ENCODE measurements around the gene HSD3B2.

Gene HSD3B2

DNA sequence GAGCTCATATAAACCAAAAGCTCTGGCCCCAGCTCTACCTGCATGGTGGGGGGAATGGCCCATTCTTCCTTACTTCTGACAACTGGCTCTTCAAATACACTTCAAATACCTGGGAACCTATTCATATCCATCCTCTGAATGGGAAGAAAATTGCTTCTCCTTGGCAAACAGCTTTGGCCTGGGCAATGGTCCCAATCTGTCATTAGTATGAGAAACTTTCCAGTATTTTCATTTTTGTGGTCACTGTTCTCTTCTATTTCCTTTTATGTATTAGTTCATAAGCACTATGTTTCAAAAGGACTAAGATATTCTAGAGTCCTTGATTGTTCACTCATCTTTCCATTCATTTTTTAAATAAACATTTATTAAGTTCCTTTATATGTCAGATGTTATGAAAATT lies 5.2 kb upstream of the HSD3B2 start:
- no peak overlapping the region for H3K4me3 ChIP-seq (ENCODE audit: low read length)
- H3K9me3 ChIP-seq (ENCODE audit: control insufficient read depth, low read length) = no peaks in the 10 kb centered on the region
- no peaks in the 10 kb centered on the region for H3K4me1 ChIP-seq (ENCODE audit: control insufficient read depth, insufficient read depth, low read length)
- H3K9ac ChIP-seq (ENCODE audit: low read length) = no peak overlapping the region
- no peaks in the 10 kb centered on the region for H3K27me3 ChIP-seq (ENCODE audit: control insufficient read depth, insufficient read depth, low read length)
- H3K36me3 ChIP-seq (ENCODE audit: control insufficient read depth, insufficient read depth, low read length) = no peaks in the 10 kb centered on the region

DNA sequence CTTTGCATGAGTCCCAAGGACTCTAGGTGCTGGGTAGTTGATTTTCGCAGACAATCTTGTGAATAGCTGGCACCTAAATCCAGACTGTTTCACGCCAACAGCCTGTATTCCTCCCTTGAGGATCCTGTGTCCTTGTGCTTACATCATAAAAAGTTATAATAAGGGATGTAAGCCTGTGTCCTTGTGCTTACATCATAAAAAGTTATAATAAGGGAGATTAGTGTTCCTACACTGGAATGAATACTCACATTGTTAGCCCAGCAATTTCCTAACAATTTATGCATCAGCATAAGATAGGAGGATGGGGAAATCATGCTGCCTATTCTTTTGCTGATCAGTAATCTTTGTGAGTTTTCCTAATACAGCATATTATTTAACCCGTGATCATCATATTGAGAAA lies 4.0 kb upstream of the HSD3B2 start:
- H3K36me3 ChIP-seq (ENCODE audit: control insufficient read depth, insufficient read depth, low read length) = no peaks in the 10 kb centered on the region
- no peaks in the 10 kb centered on the region for H3K27me3 ChIP-seq (ENCODE audit: control insufficient read depth, insufficient read depth, low read length)

DNA sequence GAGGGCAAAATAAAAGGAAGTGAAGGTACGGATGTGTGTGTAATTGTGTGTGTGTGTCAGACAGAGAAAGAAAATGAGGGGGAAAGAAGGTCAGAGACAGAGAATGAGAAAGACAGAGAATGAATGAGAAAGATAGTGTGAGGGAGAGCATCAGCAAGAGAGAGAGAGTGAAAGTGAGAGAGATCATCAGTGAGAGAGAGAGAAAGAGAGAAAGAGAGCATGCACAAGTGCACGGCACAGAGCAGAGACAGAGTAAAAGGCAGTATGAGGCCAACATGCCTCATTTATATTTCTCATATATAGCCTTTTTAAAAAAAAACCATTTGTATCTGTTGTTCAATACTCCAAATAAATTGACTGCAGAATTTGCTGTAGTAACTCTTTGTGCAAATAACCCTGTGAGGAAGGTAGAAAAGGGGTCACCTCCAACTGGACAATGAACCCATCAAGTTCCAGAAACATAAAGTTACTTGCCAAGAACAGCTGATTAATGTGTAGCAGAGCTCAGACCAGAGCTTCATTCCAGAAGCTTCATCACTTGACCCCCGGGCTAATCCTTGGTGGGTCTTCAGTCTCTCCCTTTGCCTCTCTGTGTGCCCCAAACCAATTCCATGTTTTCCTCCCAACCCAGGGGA lies 1.2 kb downstream of the HSD3B2 start:
- Histone ChIP-seq H3K4me3 (ENCODE audit: low read length) (no peak overlapping the region), H3K36me3 (ENCODE audit: control insufficient read depth, insufficient read depth, low read length) (no peaks in the 10 kb centered on the region), H3K27me3 (ENCODE audit: control insufficient read depth, insufficient read depth, low read length) (no peaks in the 10 kb centered on the region), H3K9ac (ENCODE audit: low read length) (no peak overlapping the region), H3K4me1 (ENCODE audit: control insufficient read depth, insufficient read depth, low read length) (no peaks in the 10 kb centered on the region), H3K9me3 (ENCODE audit: control insufficient read depth, low read length) (no peaks in the 10 kb centered on the region)

More for the DNA sequence above, 4.0 kb upstream of the HSD3B2 start:
- Histone ChIP-seq H3K9ac (ENCODE audit: low read length) (no peak overlapping the region), H3K4me1 (ENCODE audit: control insufficient read depth, insufficient read depth, low read length) (no peaks in the 10 kb centered on the region), H3K9me3 (ENCODE audit: control insufficient read depth, low read length) (no peaks in the 10 kb centered on the region), H3K4me3 (ENCODE audit: low read length) (no peak overlapping the region)

DNA sequence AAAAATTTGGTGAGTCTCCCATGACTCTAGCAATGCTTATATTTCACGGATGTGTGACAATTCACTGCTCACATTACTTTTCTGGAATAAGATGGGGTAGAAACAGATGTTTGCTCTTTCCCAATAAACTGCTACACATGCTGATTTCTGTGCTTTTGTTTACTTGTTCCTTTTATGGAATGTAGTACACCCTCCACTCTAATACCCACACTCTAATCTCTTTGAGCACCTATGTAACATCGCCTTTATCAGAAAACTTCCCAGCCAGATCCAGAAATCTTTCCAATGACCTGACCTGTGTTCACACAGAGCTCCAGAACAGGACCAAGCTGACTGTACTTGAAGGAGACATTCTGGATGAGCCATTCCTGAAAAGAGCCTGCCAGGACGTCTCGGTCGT lies 4.2 kb downstream of the HSD3B2 start:
- Histone ChIP-seq H3K4me3 (ENCODE audit: low read length) (no peak overlapping the region), H3K36me3 (ENCODE audit: control insufficient read depth, insufficient read depth, low read length) (no peaks in the 10 kb centered on the region), H3K9me3 (ENCODE audit: control insufficient read depth, low read length) (no peaks in the 10 kb centered on the region), H3K27me3 (ENCODE audit: control insufficient read depth, insufficient read depth, low read length) (no peaks in the 10 kb centered on the region), H3K9ac (ENCODE audit: low read length) (no peak overlapping the region), H3K4me1 (ENCODE audit: control insufficient read depth, insufficient read depth, low read length) (no peaks in the 10 kb centered on the region)

DNA sequence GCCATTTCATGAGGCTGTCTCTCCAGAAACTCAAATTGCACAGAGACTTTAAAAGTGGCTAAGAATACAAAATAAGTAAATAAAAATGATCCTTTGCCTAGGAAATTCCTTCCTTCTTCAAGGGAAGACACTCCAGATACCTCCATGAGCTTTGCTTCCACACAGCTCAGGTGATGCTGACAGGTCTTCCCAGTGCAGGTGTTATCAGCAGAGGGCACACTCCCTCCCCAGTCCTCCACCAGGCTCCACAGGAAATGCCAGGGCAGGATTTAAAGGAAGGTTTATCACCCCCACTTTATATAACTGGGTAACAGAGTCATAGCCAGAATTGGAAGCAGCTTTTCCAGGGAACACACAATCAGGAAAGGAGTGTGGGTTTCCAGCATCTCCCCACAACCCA lies 5.7 kb downstream of the HSD3B2 start:
- no peak overlapping the region for H3K4me3 ChIP-seq (ENCODE audit: low read length)
- no peaks in the 10 kb centered on the region for H3K4me1 ChIP-seq (ENCODE audit: control insufficient read depth, insufficient read depth, low read length)
- no peaks in the 10 kb centered on the region for H3K27me3 ChIP-seq (ENCODE audit: control insufficient read depth, insufficient read depth, low read length)
- H3K9me3 ChIP-seq (ENCODE audit: control insufficient read depth, low read length) = no peaks in the 10 kb centered on the region
- H3K36me3 ChIP-seq (ENCODE audit: control insufficient read depth, insufficient read depth, low read length) = no peaks in the 10 kb centered on the region
- no peak overlapping the region for H3K9ac ChIP-seq (ENCODE audit: low read length)

DNA sequence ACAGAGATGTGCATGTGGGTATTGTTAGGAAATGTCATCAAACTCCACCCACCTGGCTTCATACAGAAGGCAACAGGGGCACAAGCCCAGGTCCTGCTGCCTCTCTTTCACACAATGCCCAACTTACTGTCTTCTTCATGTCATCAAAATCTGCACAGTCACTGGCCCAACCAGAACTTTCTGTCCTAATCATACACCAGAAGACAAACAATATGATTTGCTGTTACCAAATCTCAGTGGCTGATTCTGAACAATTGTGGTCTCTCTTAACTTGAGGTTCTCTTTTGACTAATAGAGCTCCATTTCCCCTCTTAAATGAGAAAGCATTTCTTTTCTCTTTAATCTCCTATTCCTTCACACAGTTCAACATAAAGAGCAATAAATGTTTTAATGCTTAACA lies 7.7 kb downstream of the HSD3B2 start:
- H3K9me3 ChIP-seq (ENCODE audit: control insufficient read depth, low read length) = no peaks in the 10 kb centered on the region
- no peaks in the 10 kb centered on the region for H3K4me1 ChIP-seq (ENCODE audit: control insufficient read depth, insufficient read depth, low read length)
- no peak overlapping the region for H3K4me3 ChIP-seq (ENCODE audit: low read length)
- H3K27me3 ChIP-seq (ENCODE audit: control insufficient read depth, insufficient read depth, low read length) = no peaks in the 10 kb centered on the region
- no peak overlapping the region for H3K9ac ChIP-seq (ENCODE audit: low read length)
- H3K36me3 ChIP-seq (ENCODE audit: control insufficient read depth, insufficient read depth, low read length) = no peaks in the 10 kb centered on the region

DNA sequence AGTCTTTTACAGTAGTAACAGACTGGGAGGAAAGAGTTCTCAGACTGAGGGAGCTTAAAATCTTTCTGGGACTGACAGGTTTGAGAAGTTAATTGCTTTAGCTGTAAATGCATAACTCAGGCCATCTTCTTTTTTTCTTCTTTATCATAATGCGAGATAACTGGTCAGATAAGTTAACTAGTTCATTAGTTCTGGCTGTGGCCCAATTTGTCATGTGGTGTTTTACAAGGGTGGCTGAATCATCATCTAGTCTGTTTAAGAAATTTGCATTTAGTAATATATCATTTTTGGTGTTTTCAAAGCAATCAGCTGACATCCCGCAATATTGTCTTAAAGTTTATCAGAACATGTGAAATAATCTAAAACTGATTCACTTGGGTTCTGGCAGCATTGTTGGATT lies 14.0 kb downstream of the HSD3B2 start:
- no peaks in the 10 kb centered on the region for H3K9me3 ChIP-seq (ENCODE audit: control insufficient read depth, low read length)
- no peaks in the 10 kb centered on the region for H3K4me1 ChIP-seq (ENCODE audit: control insufficient read depth, insufficient read depth, low read length)
- H3K27me3 ChIP-seq (ENCODE audit: control insufficient read depth, insufficient read depth, low read length) = no peaks in the 10 kb centered on the region
- H3K9ac ChIP-seq (ENCODE audit: low read length) = no peak overlapping the region
- no peaks in the 10 kb centered on the region for H3K36me3 ChIP-seq (ENCODE audit: control insufficient read depth, insufficient read depth, low read length)
- H3K4me3 ChIP-seq (ENCODE audit: low read length) = no peak overlapping the region

DNA sequence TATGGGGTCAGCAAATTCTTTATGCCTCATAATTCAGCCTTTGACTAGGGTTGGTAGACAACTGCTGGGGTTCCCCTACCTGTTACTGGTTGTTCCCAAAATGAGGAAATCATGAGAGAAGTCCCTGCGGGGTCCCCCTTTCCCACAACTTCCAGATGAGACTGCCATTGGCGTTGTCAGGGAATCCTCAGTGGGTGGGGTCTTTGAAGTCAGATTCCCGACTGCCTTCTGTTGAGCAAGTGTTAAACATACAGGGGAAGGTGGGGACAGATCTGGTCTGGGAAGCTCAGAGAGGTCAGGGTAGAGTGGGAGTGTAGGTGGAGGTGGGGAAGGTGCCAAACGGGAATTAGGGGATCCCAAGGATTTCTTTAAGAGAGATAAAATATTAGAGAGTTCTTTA lies 14.7 kb downstream of the HSD3B2 start:
- no peaks in the 10 kb centered on the region for H3K9me3 ChIP-seq (ENCODE audit: control insufficient read depth, low read length)
- no peak overlapping the region for H3K4me3 ChIP-seq (ENCODE audit: low read length)
- no peak overlapping the region for H3K9ac ChIP-seq (ENCODE audit: low read length)
- H3K4me1 ChIP-seq (ENCODE audit: control insufficient read depth, insufficient read depth, low read length) = no peaks in the 10 kb centered on the region
- no peaks in the 10 kb centered on the region for H3K27me3 ChIP-seq (ENCODE audit: control insufficient read depth, insufficient read depth, low read length)
- H3K36me3 ChIP-seq (ENCODE audit: control insufficient read depth, insufficient read depth, low read length) = no peaks in the 10 kb centered on the region

DNA sequence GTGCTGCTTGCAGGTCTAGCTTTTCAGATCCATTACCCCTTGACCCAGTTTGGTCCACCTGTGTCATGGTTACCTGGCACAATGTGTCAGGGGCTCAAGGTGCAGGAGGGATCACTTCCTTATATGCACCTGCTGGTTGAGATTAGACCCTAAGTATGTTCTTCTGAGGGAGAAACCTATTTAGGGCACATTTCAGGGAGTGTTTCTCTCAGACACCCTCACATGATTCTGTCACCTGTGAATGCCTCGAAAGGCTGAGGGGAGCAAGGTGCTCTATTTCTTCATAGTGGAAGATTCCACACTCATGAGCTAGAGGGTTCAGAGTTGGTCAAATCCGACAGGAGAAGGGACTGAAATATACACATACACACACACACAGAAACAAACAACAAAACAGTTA lies 15.5 kb downstream of the HSD3B2 start:
- no peak overlapping the region for H3K9ac ChIP-seq (ENCODE audit: low read length)
- H3K4me3 ChIP-seq (ENCODE audit: low read length) = no peak overlapping the region
- H3K36me3 ChIP-seq (ENCODE audit: control insufficient read depth, insufficient read depth, low read length) = no peaks in the 10 kb centered on the region
- H3K4me1 ChIP-seq (ENCODE audit: control insufficient read depth, insufficient read depth, low read length) = no peaks in the 10 kb centered on the region
- H3K27me3 ChIP-seq (ENCODE audit: control insufficient read depth, insufficient read depth, low read length) = no peaks in the 10 kb centered on the region
- no peaks in the 10 kb centered on the region for H3K9me3 ChIP-seq (ENCODE audit: control insufficient read depth, low read length)

DNA sequence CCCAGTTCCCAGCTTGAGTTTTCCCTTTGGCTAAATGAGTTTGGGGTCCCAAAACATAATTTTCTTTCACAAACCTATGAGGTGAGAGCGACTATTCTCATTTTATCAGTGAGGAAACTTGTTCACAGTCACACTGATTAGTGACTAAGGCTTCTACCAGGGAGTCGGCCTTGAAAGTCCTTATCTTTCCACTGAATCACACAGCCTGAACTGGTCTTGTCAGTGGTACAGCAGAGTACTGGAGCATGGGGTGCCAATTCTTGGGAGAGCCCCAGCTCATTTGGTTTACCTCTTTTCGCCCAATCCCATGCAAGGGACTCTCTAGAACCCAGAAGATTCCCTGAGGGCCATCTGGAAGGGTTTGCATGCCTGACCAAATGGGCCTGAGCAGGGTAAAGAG lies 16.9 kb downstream of the HSD3B2 start:
- Histone ChIP-seq H3K9ac (ENCODE audit: low read length) (no peak overlapping the region), H3K4me1 (ENCODE audit: control insufficient read depth, insufficient read depth, low read length) (no peaks in the 10 kb centered on the region), H3K27me3 (ENCODE audit: control insufficient read depth, insufficient read depth, low read length) (no peaks in the 10 kb centered on the region), H3K4me3 (ENCODE audit: low read length) (no peak overlapping the region), H3K9me3 (ENCODE audit: control insufficient read depth, low read length) (no peaks in the 10 kb centered on the region), H3K36me3 (ENCODE audit: control insufficient read depth, insufficient read depth, low read length) (no peaks in the 10 kb centered on the region)

DNA sequence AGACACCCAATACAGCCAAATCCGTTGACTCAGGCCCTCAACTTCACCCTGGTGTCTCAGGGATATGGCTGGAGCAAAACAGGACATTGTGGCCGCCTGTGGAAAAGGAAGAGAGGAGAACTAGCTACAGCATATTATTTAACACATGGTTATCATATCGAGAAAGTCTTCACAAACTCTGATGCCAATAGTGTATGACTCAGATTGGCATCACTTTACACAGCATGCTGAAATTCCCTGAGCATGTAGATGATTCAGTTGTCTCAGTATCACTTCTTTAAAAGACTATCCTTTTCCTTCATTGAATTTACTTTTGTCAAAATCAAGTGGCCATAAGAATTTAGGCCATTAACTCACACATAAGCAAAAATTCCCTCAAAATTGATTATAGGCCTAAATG lies 20.1 kb downstream of the HSD3B2 start:
- H3K9ac ChIP-seq (ENCODE audit: low read length) = no peak overlapping the region
- no peak overlapping the region for H3K4me3 ChIP-seq (ENCODE audit: low read length)
- H3K4me1 ChIP-seq (ENCODE audit: control insufficient read depth, insufficient read depth, low read length) = no peaks in the 10 kb centered on the region
- no peaks in the 10 kb centered on the region for H3K9me3 ChIP-seq (ENCODE audit: control insufficient read depth, low read length)
- no peaks in the 10 kb centered on the region for H3K36me3 ChIP-seq (ENCODE audit: control insufficient read depth, insufficient read depth, low read length)
- no peaks in the 10 kb centered on the region for H3K27me3 ChIP-seq (ENCODE audit: control insufficient read depth, insufficient read depth, low read length)

DNA sequence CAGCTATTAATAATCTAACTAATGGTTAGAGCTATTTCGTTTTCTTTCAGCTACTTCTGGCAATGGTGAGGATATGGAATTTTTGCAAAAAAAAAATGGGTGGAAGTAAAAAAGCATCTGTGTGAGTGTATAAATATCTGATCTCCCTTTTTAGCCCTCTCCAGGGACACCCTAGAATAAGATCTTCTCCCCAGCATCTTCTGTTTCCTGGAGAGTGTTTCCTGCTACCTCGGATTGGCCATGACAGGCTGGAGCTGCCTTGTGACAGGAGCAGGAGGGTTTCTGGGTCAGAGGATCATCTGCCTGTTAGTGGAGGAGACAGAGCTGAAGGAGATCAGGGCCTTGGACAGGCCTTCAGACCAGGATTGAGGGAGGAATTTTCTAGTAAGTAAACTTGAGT lies 23.8 kb downstream of the HSD3B2 start:
- H3K9ac ChIP-seq (ENCODE audit: low read length) = no peak overlapping the region
- H3K4me3 ChIP-seq (ENCODE audit: low read length) = no peak overlapping the region
- H3K27me3 ChIP-seq (ENCODE audit: control insufficient read depth, insufficient read depth, low read length) = no peaks in the 10 kb centered on the region
- H3K4me1 ChIP-seq (ENCODE audit: control insufficient read depth, insufficient read depth, low read length) = no peaks in the 10 kb centered on the region
- no peaks in the 10 kb centered on the region for H3K36me3 ChIP-seq (ENCODE audit: control insufficient read depth, insufficient read depth, low read length)
- no peaks in the 10 kb centered on the region for H3K9me3 ChIP-seq (ENCODE audit: control insufficient read depth, low read length)

DNA sequence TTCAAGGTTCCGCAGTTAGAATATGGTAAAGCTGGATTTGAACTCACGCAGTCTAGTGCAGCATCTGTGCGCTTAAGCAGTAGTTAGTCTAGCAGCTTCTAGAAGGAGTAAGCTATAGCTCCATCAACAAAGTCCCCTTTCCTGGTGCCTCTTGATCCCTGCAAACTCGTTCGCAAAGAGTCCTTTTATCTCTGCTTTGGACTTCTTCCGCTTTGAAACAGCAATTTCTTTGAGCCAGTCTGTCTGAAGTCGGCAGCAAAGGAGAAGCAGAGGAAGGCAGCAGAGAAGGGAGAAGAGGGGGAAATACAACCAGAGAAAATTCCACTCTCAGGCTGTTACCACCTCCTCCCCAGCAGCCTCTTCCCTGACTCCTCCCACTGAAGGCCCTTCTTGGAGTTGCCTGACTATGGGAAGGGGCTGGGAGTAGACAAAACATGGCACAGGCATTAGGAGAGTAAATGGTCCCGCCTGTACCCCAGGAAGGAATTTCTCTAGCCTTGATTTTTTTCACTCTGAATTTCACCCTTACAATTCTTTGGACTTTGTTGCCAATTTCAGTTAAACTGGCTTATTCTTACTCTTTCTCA lies 25.9 kb downstream of the HSD3B2 start:
- Histone ChIP-seq H3K9ac (ENCODE audit: low read length) (no peak overlapping the region), H3K27me3 (ENCODE audit: control insufficient read depth, insufficient read depth, low read length) (no peaks in the 10 kb centered on the region), H3K36me3 (ENCODE audit: control insufficient read depth, insufficient read depth, low read length) (no peaks in the 10 kb centered on the region), H3K9me3 (ENCODE audit: control insufficient read depth, low read length) (no peaks in the 10 kb centered on the region), H3K4me3 (ENCODE audit: low read length) (no peak overlapping the region), H3K4me1 (ENCODE audit: control insufficient read depth, insufficient read depth, low read length) (no peaks in the 10 kb centered on the region)
